SK-N-SH (cell line): Measurements from ENCODE around the gene MSANTD3.

Experiments
- ELF1 ChIP-seq: IDR thresholded peaks from 2 replicates; pipeline ENCODE4 v1.4.0; 2012
- EP300 ChIP-seq, 2 experiments: IDR thresholded peaks; 2 replicates each; pipeline versions ENCODE4 v1.4.0 to v1.6.1; 2012; ENCODE audit warnings: borderline replicate concordance in 1 of 2, low read depth in 1 of 2, low read length in 1 of 2
- EZH2phosphoT487 ChIP-seq: fragments of 200-600 bp; sonication (generic); IDR thresholded peaks from 2 replicates; pipeline ENCODE4 v1.6.1; 2017; ENCODE audit warnings: low read depth, mixed run types, mild to moderate bottlenecking, antibody characterized with exemption, moderate library complexity, borderline replicate concordance
- FOXJ3 ChIP-seq: sonication (generic); formaldehyde crosslinking; IDR thresholded peaks from 2 replicates; pipeline ENCODE4 v1.5.1; 2020; ENCODE audit warnings: mild to moderate bottlenecking, missing genetic modification reagents
- FOXM1 ChIP-seq: IDR thresholded peaks from 2 replicates; pipeline ENCODE4 v1.4.0; 2012; ENCODE audit warnings: low read depth, mild to moderate bottlenecking
- GABPA ChIP-seq: IDR thresholded peaks from 2 replicates; pipeline ENCODE4 v1.4.0; 2012; ENCODE audit warnings: low read depth, mild to moderate bottlenecking
- JUND ChIP-seq: IDR thresholded peaks from 2 replicates; pipeline ENCODE4 v1.4.0; 2012
- MAX ChIP-seq: IDR thresholded peaks from 2 replicates; pipeline ENCODE4 v1.4.0; 2012; ENCODE audit warnings: low read depth
- MXI1 ChIP-seq: IDR thresholded peaks from 2 replicates; pipeline ENCODE4 v1.6.1; 2012; ENCODE audit warnings: mild to moderate bottlenecking, low read depth, low read length, improper control_type of control experiment
- POLR2AphosphoS5 ChIP-seq: IDR thresholded peaks from 2 replicates; pipeline ENCODE4 v1.6.1; 2012; ENCODE audit warnings: low read depth, low read length
- RAD21 ChIP-seq: IDR thresholded peaks from 2 replicates; pipeline ENCODE4 v1.6.1; 2012; ENCODE audit warnings: mild to moderate bottlenecking, low read length
- RFX5 ChIP-seq: IDR thresholded peaks from 2 replicates; pipeline ENCODE4 v1.6.1; 2012; ENCODE audit warnings: mild to moderate bottlenecking, improper control_type of control experiment, low read length
- SIN3A ChIP-seq: IDR thresholded peaks from 2 replicates; pipeline ENCODE4 v1.6.1; 2012; ENCODE audit warnings: low read depth, mild to moderate bottlenecking, low read length, moderate library complexity, borderline replicate concordance
- TF ChIP-seq, protein P1 (sequence below): fragments of 200-600 bp; sonication (generic); IDR thresholded peaks from 2 replicates; pipeline ENCODE4 v1.6.1; 2017; ENCODE audit warnings: antibody characterized with exemption, mild to moderate bottlenecking, moderate library complexity

GRCh38 chr9:100466829-100467221 is 39.9 kb downstream of the MSANTD3 start:
- TF ChIP-seq, protein P1, sequence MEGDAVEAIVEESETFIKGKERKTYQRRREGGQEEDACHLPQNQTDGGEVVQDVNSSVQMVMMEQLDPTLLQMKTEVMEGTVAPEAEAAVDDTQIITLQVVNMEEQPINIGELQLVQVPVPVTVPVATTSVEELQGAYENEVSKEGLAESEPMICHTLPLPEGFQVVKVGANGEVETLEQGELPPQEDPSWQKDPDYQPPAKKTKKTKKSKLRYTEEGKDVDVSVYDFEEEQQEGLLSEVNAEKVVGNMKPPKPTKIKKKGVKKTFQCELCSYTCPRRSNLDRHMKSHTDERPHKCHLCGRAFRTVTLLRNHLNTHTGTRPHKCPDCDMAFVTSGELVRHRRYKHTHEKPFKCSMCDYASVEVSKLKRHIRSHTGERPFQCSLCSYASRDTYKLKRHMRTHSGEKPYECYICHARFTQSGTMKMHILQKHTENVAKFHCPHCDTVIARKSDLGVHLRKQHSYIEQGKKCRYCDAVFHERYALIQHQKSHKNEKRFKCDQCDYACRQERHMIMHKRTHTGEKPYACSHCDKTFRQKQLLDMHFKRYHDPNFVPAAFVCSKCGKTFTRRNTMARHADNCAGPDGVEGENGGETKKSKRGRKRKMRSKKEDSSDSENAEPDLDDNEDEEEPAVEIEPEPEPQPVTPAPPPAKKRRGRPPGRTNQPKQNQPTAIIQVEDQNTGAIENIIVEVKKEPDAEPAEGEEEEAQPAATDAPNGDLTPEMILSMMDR: no peak
- TF ChIP-seq POLR2AphosphoS5 (no peak), FOXJ3 (CRISPR knock-in tag) (no peak), EZH2phosphoT487 (no peak), SIN3A (no peak), GABPA (no peak), MXI1 (no peak), FOXM1 (no peak), RFX5 (no peak), ELF1 (no peak), JUND (no peak), EP300 (IDR thresholded peaks at IDR 0.05; ENCODE audit: borderline replicate concordance in 1 of 2, low read depth in 1 of 2, low read length in 1 of 2) (no peak), MAX (no peak), RAD21 (no peak)
